HFF-Myc (cell line): ENCODE data around the gene SGK1.

Experiments used
- DNase-seq: peaks from one replicate; pipeline ENCODE4 v3.0.0-alpha.2; 2011; ENCODE audit warnings: low read depth; ENCODE audit errors: extremely low read depth
- H3K4me3 ChIP-seq: replicated peaks from 2 replicates; pipeline ENCODE4 v1.5.1; 2011; ENCODE audit warnings: low read depth, mild to moderate bottlenecking, control low read depth, low read length
- TF ChIP-seq, protein P1 (sequence below): IDR thresholded peaks from 2 replicates; pipeline ENCODE4 v1.5.1; 2012; ENCODE audit warnings: mild to moderate bottlenecking, low read depth, low read length, control low read depth; ENCODE audit errors: missing control alignments

The SGK1 gene

DNA sequence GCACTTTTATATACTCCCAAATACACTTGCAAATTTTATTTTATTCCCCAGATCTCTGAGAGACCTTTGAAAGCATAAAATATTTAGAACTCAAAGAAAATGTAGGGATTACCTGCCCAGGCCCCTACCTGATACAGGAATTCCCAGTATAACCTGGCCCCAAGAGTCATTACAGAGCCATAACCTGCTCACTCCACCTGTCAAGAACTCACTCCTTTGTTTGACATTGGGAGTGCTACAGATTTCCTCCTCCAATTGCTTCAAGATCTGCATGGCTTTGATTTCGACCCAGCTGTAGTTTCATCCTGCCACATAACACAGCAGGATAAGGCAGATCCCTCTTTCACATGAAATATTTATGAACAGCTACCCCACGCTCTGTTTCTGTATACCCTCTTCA lies 169.3 kb downstream of the SGK1 start:
- no peak for DNase-seq
- TF ChIP-seq, protein P1, sequence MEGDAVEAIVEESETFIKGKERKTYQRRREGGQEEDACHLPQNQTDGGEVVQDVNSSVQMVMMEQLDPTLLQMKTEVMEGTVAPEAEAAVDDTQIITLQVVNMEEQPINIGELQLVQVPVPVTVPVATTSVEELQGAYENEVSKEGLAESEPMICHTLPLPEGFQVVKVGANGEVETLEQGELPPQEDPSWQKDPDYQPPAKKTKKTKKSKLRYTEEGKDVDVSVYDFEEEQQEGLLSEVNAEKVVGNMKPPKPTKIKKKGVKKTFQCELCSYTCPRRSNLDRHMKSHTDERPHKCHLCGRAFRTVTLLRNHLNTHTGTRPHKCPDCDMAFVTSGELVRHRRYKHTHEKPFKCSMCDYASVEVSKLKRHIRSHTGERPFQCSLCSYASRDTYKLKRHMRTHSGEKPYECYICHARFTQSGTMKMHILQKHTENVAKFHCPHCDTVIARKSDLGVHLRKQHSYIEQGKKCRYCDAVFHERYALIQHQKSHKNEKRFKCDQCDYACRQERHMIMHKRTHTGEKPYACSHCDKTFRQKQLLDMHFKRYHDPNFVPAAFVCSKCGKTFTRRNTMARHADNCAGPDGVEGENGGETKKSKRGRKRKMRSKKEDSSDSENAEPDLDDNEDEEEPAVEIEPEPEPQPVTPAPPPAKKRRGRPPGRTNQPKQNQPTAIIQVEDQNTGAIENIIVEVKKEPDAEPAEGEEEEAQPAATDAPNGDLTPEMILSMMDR: no peak
- H3K4me3 ChIP-seq: no peak overlapping the region

DNA sequence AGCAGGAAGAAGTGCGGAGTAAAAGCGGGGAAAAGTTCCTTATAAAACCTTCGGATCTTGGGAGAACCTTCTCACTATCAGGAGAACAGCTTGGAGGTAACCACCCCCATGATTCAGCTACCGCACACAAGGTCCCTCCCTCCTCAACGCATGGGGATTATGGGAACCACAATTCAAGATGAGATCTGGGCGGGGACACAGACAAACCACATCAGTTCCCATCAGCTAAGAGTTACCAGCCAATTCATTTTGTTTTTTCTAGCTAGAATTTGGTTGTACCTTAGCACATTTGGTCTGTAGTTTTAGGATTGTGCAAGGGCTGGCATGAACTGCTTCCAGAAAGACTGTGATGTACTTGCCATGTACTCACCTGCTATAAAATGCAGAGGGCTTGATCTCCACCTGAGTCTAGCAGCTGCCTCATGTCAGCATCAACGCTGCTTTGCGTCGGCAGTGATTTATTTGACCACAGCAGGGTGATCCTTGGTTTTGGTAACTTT lies 170.8 kb downstream of the SGK1 start:
- no peak for DNase-seq
- TF ChIP-seq, protein P1: no peak
- H3K4me3 ChIP-seq: no peak overlapping the region

DNA sequence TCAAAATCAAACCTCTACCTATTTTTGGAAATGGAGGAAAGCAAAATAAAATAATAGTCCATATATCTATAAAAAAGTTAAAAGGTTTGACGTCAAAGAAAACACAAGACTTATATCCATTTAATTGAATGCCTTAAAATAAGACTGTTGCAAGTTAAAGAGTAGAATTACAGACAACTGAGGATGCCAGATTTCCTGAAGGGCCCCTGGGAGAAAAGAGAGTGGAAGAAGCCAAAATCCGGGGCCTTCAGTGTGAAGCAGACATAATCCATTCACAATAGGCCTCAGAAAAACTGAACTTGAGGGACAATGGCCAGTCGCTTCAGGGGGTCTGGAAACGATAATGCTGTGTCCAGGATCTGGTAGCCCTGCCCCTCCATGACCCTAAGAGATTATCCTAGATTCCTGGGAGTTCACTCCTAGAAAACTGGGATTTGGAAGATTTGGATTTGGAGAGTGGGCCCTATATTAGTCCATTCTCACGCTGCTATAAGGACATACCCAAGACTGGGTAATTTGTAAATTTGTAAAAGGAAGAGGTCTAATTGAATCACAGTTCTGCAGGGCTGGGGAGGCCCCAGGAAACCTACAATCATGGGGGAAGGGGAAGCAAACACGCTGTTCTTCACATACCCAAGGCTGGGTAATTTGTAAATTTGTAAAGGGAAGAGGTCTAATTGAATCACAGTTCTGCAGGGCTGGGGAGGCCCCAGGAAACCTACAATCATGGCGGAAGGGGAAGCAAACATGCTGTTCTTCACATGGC lies 171.5 kb downstream of the SGK1 start:
- DNase-seq: no peak
- TF ChIP-seq, protein P1: no peak
- no peak overlapping the region for H3K4me3 ChIP-seq

DNA sequence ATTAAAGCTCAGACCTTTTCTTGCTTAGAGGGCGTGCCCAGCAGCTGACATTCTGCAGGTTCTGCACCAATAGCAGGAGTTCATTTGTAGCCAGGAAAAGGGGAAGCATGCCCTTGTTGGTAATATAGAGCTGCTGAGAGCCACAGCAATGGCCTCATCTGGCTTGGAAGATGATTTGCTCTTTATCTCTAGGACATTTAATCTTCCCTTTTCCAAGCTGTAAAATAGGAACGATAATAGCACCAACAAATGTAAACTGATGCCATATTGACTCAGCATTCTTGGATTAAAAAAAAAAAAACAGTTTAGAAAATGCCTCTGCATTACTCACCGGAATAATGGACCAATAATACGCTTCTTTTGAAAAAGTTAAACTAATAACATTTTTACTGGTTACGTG lies 172.1 kb downstream of the SGK1 start:
- peak; percentile 39 for DNase-seq
- no peak overlapping the region for H3K4me3 ChIP-seq
- TF ChIP-seq, protein P1: no peak

DNA sequence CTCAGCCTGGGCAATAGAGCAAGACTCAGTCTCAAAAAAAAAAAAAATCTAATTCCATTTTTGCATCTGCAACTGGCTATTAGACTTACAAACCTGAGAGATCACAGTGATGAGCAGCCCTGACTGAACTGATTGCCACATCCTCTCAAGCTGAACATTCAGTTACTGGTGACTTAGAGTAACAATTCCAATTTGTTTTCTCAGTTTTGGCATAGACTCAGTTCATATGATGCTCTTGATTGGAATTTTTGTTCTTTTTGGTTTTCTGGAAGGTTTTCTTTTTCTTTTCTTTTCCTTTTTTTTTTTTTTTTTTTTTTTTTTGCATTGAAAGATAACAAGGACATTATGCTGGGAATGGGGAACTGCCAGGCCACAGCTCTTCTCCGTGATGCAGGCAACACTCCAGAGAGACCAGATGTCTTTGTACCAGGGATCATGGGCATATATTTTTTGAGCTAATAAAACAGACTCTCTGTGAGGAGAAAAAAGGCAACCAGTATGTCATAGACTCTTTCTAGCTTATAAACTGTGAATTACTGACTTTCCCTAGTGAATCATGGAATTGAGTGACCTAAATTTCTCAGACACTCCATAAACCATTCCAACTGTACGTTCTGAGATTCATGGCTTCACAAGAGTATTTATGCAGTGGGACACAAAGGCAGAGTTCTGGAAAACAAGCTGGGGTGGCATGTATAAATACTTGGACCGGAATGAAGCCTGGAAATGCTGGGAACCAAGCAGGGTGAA lies 179.5 kb downstream of the SGK1 start:
- no peak for DNase-seq
- TF ChIP-seq, protein P1: no peak
- no peak overlapping the region for H3K4me3 ChIP-seq

DNA sequence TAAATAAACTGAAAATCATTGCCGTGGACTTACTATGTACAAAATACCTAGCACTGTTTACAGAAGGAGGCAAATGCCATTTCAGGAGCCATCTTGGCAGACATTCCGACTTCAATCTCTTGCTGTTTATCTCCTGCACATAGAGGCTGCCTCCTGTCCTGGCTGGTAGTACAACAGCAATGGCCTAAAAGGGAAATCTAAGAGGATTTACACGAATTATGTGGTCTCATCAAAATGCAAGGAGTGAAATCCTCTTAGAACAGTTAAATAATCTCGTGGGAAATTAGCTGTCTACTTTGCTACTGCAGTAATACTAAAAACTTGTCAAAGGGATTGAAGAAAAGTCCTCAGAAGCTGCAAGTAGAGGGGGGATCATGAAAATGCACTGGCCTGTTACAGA lies 183.3 kb downstream of the SGK1 start:
- no peak overlapping the region for H3K4me3 ChIP-seq
- TF ChIP-seq, protein P1: no peak
- DNase-seq: no peak
